DND-41 (cell line): ENCODE measurements around the gene GTF3C2.

Source experiments
- EZH2 ChIP-seq: IDR thresholded peaks from 3 replicates; pipeline ENCODE4 v1.6.1; 2012; ENCODE audit warnings: borderline replicate concordance, low read depth, mild to moderate bottlenecking, moderate library complexity, low read length, inconsistent platforms; ENCODE audit not compliant: severe bottlenecking
- TF ChIP-seq, protein P1 (sequence below): IDR thresholded peaks from 2 replicates; pipeline ENCODE4 v1.5.1; 2012; ENCODE audit warnings: borderline replicate concordance, low read length, moderate library complexity, mild to moderate bottlenecking; ENCODE audit not compliant: poor library complexity, severe bottlenecking; ENCODE audit errors: extremely low read depth

DNA sequence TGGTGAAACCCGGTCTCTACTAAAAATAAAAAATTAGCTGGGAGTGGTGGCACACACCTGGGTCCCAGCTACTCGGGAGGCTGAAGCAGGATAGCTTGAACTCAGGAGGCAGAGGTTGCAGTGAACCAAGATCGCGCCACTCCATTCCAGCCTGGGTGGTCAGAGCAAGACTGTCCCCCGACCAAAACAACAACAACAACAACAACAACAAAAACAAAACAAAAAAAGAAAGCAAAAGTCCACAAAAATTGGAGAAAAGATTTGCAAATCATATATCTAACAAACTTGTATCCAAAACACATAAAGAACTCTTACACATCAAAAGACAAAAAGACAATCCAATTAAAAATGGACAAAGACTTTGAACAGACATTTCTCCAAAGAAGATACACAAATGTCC lies 42.4 kb upstream of the GTF3C2 start:
- TF ChIP-seq, protein P1, sequence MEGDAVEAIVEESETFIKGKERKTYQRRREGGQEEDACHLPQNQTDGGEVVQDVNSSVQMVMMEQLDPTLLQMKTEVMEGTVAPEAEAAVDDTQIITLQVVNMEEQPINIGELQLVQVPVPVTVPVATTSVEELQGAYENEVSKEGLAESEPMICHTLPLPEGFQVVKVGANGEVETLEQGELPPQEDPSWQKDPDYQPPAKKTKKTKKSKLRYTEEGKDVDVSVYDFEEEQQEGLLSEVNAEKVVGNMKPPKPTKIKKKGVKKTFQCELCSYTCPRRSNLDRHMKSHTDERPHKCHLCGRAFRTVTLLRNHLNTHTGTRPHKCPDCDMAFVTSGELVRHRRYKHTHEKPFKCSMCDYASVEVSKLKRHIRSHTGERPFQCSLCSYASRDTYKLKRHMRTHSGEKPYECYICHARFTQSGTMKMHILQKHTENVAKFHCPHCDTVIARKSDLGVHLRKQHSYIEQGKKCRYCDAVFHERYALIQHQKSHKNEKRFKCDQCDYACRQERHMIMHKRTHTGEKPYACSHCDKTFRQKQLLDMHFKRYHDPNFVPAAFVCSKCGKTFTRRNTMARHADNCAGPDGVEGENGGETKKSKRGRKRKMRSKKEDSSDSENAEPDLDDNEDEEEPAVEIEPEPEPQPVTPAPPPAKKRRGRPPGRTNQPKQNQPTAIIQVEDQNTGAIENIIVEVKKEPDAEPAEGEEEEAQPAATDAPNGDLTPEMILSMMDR, result no peak
- TF ChIP-seq EZH2, result no peak
